NCI-H748 (cell line): Measurements from ENCODE around the gene EVL.
"Not testable (repeated sequence)": the region's sequence is repeated elsewhere in the genome, so short reads cannot be mapped to it uniquely, and the experiment has no call there.

Source experiments
- DNase-seq: peaks from one replicate; lab custom pipeline; 2025; ENCODE audit not compliant: unreplicated experiment; lab: John Stamatoyannopoulos, UW

Gene EVL

GRCh38 chr14:100159094-100159864 lies 94.1 kb downstream of the EVL start, which contains the start of gene DEGS2:
DEGS2 (minus strand) TSS chr14:100159645; CDS start chr14:100159587, 58 bp downstream.
- peak; percentile 87 for DNase-seq

- DNase-seq: peak; percentile 79
These were observed 94.8 kb downstream of the EVL start for GRCh38 chr14:100159865-100160533.

- DNase-seq: no peak
These were observed 95.3 kb downstream of the EVL start for GRCh38 chr14:100160534-100160916.

- peak; percentile 47 for DNase-seq
These were observed 100.2 kb downstream of the EVL start for GRCh38 chr14:100165376-100165775.

GRCh38 chr14:100165831-100166440 lies 100.7 kb downstream of the EVL start:
- DNase-seq: no peak

DNA sequence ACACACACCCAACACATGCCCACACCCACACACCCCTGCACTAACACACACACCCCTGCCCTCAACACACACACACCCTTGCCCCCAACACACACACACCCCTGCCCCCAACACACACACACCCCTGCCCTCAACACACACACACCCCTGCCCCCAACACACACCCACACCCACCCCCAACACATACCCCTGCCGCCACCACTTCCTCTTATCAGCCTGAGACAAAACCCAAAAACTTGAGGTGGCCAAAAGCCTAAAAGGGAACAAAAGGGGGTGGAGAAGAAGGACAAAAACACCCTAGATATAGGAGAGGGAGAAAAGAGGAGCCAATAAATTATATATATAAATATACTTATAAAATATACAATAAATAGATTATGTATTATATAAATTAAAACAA lies 103.3 kb downstream of the EVL start:
- DNase-seq: no peak

DNA sequence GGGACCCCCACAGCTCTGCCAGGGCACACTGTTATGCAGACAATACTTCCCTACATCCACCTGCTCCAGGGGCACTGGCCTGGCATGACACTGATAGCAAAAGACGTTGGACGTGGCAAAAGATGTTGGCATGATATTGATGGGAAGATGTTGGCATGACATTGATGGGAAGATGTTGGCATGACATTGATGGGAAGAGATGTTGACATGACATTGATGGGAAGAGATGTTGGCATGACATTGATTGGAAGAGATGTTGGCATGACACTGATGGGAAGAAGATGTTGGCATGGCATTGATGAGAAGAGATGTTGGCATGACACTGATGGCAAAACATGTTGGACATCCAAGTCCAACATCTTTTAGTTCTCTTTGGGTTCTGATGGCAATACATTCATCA lies 105.7 kb downstream of the EVL start:
- no peak for DNase-seq

DNA sequence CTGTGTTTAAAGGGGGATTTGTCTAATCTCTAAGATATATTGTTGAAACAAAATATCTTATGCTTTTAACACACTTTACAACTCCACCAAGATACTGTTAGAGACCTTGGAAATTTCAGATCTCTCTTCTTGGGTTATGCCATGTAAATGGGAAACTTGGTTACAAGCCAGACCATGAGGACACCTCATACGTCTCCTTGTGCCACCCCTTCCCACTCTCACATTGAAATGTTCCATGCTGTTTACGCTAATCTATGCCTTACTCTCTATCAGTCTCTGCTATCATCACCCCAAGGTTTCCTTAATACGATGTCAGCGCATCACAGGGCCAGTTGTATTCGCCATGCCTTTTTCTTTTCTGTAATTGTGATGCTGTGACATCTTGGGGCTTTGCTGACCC lies 107.6 kb downstream of the EVL start:
- DNase-seq: no peak

- no peak for DNase-seq
These were observed 108.1 kb downstream of the EVL start for GRCh38 chr14:100173353-100173752.

GRCh38 chr14:100176811-100177327 lies 111.6 kb downstream of the EVL start:
- DNase-seq: no peak

- DNase-seq: no peak
These were observed 113.5 kb downstream of the EVL start for GRCh38 chr14:100178691-100179090.

DNA sequence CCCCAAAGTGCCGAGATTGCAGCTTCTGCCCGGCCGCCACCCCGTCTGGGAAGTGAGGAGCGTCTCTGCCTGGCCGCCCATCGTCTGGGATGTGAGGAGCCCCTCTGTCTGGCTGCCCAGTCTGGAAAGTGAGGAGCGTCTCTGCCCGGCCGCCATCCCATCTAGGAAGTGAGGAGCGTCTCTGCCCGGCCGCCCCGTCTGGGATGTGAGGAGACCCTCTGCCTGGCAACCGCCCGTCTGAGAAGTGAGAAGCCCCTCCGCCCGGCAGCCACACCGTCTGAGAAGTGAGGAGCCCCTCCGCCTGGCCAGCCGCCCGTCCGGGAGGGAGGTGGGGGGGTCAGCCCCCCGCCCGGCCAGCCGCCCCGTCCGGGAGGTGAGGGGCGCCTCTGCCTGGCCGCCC lies 115.4 kb downstream of the EVL start:
- DNase-seq: not testable (repeated sequence)

GRCh38 chr14:100181876-100182551 lies 116.8 kb downstream of the EVL start:
- not testable (repeated sequence) for DNase-seq

- DNase-seq: no peak
These were observed 122.1 kb downstream of the EVL start for GRCh38 chr14:100187247-100187833.

DNA sequence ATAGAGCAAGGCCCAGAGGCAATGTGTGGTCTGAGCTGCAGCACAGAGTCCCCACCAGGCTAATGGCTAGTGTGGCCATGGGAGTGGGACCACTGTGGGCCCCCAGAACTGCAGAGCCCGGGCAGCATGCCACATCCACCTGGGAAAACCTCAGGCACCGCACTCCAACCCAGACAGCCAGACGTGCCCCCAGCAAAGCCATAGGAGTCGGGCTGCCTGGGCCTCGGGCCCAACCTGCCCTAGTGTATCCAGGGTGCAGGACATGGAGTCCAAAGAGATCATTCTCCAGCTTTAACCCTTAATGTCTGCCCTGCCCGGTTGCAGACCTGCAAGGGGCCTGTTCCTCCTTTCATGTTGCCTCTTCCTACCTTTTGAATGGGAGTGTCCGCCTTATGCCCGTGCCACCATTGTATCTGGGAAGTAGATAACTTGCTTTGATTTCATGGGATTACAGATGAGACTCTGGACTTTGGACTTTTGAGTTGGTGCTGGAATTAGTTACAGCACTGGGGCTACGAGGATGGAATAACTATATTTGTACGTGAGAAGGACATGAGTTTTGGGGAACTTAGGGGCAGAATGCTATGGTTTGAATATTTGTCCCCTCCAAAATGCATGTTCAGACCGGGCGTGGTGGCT lies 123.3 kb downstream of the EVL start:
- DNase-seq: no peak

- peak; percentile 23 for DNase-seq
These were observed 124.9 kb downstream of the EVL start for GRCh38 chr14:100190126-100190525.

DNA sequence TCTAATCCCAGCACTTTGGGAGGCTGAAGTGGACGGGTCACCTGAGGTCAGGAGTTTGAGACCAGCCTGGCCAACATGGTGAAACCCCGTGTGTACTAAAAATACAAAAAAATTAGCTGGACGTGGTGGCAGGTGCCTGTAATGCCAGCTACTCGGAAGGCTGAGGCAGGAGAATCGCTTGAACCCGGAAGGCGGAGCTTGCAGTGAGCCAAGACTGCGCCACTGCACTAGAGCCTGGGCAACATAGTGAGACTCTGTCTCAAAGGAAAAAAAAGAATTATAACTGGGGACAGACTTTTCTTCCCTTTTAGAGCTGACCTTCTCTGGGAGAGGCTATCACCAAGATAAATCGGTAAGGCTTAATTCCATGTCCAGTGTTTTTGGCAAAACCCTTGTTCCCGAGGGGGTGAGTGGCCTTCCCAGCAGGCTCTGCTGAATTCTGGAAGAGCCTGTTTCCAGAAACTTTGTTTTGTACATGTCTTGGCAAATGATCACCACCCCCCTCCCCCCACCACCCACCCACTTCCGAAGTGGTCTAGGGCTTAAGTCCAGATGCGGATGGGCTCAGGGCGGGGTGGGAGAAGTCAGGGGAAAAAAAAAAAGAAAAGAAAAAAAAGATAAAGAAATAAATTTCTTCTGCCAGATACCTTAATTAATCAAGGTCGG lies 126.5 kb downstream of the EVL start:
- no peak for DNase-seq

DNA sequence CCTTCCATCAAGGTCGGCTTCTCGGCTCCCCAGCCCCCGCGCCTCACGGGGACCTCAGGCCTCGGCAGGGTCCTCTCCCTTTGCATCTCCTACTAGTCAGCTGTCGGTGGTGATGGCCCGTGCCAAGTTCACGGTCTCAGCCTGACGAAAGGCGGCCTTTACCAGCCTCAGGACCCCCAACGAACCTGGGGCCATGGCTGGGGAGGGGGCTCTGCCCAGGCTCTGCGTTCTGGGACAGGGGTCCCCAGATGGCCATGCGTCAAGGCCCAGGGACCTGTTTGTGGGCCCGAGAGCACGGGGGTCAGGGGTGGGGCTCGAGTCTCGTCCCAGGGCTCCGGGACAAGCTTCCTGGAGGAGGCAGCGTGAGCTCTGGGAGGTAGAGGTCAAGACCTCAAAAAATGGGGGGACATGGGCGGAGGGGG lies 127.0 kb downstream of the EVL start:
- no peak for DNase-seq

DNA sequence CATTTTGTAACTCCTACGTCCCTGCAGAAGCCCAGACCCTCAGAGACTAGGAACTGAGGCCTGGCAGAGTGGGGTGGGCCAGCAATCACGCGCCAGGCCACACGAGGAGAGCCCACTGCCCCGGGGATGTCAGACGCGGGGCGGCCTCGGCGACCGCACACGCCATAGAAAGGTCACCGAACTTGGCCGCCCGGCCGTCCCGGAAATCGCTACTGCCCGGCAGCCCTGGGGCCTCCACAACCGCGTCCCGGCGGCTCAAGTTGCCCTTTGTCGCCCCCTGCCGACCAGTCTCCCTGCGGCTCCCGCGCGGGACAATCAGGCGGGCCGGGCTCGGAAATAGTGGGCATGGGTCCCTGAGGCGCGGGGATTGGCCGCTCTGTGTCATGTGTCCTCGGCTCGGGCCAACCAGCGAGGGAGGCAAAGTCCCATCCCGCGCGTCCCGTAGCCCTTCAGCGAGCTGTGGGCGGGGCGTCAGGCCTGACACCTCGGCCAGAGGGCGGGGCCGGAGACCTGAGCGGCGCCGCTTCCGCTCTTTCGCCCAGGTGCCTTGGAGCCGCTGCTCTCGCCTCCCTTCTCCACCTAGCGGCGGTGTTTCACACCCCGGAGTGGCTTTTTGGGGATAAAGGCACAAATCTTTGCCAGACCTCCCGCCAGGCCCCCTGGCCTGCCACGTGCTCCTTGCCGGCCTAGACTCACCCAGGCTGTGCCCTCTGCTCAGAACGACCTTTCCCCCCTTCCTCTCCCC lies 127.6 kb downstream of the EVL start:
- peak; percentile 100 for DNase-seq
